RCC 7860 (cell line): ENCODE results near the gene WBP1L.
"Not testable (repeated sequence)": the region's sequence is repeated elsewhere in the genome, so short reads cannot be mapped to it uniquely, and the experiment has no call there.

Experiments
- DNase-seq: peaks from one replicate; pipeline ENCODE4 v3.0.0-alpha.2; 2015; ENCODE audit warnings: low spot score
- FAIRE-seq: peaks from 2 replicates; lab custom pipeline; 2012; peaks lifted over from hg19 to GRCh38; lab: Jason Lieb, UNC

WBP1L gene

DNA sequence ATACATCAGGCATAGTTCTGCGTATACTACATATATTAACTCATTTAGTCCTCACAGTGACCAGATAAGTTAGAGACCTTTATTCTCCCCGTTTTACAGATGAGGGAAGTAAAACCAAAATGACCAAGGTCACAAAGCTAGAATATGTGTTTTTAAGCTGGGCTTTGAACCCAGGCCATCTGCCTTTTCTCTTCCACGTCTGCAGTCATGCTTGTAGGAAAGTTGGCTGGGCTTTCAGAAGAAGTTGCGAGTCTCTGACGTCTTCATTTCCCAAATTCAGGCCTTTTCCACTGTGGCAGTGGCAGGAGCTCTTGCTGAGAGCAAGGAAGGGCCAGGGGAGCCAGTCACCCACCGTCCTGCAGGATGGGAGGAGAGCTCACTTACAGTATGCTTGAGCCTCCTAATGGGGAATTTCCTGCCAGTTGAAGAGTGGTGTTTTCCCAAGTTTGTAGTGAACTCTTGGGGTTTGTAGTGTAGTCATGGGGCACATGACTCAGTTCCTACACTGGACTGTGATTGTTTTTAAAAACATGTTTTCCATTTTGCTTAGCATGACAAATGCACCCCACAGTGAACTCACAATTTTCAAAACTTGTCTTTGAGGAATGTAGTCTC is 59.3 kb downstream of the WBP1L start:
- FAIRE-seq, result no peak
- DNase-seq, result peak; percentile 57

DNA sequence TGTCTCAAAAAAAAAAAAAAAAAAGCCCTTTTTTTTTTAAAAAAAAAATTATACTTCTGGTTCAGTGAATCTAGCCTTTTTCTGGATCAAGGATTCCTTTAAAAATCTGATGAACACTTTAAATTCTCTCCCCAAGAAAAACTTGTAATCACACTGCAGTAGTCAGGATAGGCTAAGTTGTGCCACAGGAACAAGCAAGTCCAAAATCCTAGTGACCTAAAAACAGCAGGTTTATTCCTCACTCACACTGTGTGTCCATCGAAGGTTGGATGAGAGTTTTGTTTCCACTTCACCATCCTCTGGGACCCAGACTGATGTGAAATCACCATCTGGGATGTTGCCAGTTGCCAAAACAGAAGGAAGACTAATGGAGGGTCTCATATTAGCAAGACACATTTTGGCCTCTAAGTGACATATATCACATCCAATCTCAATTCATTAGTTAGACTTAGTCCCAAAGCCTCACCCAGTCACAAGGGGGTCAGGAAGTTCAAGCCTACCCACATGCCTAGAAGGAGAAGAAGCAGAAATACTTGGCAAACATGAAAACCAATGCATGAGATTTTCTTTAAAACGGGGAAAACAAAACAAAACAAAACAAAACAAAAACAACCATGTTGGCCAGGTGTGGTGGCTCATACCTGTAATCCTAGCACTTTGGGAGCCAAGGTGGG is 60.8 kb downstream of the WBP1L start:
- no peak for DNase-seq
- no peak for FAIRE-seq

DNA sequence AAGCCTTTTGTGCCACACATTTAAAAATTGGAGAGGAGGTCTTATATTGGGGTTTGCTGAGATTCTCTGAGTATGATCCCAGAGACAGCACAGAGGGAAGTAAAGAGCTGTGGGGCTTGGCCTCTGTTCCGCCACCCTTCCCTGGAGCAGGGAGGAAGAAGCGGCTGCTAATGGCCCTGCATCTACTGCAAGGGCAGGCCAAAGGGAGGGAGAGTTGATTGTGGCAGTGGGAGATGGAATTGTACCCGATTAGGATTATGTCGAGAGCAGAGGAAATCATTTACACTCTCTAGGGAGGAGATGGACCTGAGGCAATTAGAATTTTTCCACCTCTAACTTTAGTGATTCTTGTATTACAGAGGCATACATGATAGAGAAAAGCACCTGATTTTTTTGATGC is 64.6 kb downstream of the WBP1L start:
- no peak for DNase-seq
- no peak for FAIRE-seq

DNA sequence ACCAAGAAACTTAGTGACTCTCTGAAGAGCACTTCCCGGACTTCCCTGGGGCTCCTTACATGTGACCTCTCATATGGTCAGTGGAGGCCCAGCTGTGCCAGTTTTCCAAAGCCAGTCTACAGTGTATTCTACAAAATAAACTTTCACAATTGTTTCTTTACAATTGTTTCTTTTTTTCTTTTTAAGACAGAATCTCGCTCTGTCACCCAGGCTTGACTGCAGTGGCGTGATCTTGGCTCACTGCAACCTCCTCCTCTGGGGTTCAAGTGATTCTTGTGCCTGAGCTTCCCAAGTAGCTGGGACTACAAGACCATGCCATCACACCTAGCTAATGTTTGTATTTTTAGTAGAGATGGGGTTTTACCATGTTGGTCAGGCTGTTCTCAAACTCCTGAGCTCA is 67.6 kb downstream of the WBP1L start:
- DNase-seq (no peak), FAIRE-seq (no peak)

DNA sequence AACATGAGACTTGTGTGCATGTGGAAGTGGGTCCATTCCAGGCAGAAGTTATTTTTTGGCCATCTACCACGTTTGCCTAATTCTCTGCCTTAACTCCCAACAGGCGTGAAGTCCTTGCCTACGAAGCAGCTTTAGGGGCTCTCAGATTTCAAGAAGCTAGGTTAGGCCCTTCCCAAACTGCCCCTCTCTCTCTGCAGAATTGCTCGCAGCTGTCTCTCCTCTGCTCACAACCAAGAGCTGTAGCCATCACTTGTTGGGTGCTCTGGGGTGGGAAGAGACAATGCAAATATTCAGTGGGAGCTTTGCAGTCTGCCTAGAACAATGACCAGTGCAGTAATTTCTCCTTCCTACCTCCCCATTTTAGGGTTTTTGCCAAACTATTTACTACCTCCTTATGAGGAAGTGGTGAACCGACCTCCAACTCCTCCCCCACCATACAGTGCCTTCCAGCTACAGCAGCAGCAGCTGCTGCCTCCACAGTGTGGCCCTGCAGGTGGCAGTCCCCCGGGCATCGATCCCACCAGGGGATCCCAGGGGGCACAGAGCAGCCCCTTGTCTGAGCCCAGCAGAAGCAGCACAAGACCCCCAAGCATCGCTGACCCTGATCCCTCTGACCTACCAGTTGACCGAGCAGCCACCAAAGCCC is 68.6 kb downstream of the WBP1L start:
- no peak for DNase-seq

DNA sequence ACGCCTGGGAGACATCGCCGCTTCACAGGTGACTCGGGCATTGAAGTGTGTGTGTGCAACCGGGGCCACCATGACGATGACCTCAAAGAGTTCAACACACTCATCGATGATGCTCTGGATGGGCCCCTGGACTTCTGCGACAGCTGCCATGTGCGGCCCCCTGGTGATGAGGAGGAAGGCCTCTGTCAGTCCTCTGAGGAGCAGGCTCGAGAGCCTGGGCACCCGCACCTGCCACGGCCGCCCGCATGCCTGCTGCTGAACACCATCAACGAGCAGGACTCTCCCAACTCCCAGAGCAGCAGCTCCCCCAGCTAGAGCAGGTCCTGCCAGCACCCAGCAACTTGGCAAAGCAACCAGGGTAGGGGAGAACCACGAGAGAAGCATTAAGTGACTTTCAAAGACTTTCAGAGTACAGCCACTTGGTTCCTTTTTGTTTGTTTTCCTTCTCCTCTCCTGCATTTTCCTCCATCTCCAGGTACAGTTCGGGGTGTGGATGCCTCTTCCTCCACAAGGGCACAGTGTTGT is 69.3 kb downstream of the WBP1L start:
- no peak for DNase-seq
- no peak for FAIRE-seq

More for the DNA sequence above, 68.6 kb downstream of the WBP1L start:
- FAIRE-seq, result no peak

DNA sequence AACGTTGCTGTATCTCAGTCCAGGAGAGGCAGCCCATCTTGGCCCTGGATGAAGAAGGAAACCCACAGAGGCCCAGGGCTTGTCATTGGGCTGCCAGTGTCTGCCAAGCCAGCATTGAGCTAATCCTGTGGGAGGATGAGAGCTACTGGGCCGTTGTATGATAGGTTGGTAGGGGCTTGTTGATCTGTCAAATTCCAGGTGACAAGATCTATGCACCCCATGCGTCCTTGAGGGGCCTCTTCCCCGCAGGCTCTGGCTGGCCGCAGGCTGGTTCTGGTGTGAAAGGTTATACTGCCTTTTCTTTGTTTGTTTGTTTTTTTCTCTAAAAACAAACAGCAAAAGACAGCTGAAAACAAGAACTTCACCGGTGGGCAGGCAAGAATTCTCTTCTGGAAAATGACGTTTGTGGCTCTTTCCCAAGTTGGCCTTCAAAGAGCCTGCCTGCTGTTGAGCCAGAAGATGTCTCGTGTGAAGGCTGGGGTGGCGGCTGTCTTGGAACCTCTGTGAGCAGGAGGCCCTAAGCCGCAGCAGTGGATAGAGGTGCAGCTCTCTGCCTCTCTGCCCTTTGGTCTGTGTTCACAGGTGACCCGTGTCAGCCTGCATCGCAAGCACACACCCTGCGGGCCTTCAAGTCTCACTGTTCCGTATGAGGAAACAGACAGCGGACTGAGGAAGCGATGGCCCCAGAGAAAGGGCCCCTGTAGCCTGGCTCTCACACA is 70.1 kb downstream of the WBP1L start:
- no peak for FAIRE-seq
- no peak for DNase-seq

DNA sequence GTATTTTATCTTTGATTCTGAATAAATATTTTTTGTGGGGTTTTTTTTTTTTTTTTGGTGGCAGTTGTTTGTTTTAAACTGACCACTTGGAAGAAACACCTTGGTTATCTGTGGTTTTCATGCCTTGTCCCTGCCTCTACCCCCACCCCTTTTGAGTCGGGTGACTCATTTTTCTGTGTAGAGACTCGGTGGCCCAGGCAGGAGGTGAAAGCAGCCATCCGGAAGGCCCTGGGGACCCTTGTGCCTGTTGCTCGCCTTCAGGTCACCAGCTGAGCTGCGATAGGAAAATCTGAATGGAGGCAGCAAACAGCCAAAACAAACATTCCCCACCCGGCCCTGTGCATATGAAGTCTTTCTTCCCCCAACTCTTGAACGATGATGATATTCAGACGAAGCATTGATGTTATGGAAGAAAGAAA is 70.7 kb downstream of the WBP1L start:
- no peak for FAIRE-seq
- DNase-seq, result no peak

DNA sequence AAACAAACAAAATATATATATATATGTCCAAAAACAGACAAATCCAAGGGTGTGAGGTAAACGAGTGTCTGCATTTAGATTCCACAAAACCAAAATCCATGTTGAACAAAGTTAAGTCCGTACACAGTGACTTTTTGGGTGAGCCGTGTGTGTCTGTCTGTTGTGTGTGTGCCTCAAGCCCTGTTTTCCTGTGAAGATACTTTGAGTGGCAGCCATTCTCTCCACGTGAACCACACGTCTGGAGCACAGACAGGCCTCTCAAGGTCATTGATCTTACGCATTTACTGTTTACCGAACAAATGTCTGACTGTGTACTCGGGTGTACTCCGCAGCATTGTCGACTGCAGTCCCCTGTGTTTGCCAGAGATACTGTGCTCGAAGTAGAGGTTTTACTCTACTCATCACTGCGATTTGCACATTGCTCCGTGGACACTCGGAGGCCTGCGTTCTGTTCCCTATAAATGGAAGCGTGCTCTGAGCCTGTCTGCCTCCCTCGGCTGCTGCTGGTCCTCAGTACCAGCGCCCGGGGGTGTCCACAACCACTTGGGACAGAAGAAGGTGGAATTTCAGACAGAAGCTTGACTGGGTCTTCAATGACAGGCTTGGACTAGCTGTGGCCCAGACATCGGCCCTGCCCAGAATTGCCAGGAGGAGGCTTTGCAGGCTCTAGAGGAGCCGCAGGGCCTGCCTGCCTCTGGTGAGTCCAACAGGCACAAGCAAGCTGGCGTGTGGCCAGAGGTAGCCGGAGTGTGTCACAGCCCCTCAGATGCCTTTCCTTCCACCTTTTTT is 71.3 kb downstream of the WBP1L start:
- FAIRE-seq, result no peak
- DNase-seq, result no peak

DNA sequence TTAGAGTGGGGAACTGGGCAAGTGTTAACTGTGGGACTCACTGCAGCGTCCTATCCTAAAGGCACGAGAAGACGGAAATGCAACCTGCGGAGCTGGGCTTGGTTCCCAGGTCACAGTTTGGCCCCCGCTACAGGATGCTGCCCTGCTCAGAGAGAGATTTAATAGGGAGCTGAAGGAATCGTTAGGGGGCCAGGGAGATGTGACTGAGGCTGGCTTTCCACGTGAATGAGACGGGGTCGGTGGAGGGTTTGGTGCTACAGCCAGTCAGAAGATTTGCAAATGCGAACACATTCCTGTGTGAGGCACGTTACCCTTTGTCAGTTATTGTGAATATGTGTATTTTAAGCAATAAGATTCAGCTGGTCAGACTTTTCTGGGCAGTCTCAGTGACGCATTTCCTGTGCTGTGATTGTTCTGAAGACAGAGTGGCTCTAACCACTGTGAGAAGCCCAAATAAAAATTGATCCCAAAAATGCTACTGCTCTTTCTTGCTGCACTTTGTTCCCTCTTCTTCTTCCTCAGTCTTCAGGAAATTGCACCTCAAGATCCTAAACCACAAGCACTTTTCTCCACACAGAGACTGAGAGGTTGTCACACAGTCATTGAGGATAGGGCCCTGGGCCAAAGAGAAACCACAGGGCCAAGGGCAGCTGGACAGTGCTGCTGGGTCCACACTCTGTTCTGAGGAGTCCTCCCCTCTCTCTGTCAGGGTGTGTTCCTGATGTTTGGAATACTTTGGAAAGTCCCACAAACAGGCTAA is 72.2 kb downstream of the WBP1L start:
- DNase-seq, result no peak
- FAIRE-seq, result no peak

DNA sequence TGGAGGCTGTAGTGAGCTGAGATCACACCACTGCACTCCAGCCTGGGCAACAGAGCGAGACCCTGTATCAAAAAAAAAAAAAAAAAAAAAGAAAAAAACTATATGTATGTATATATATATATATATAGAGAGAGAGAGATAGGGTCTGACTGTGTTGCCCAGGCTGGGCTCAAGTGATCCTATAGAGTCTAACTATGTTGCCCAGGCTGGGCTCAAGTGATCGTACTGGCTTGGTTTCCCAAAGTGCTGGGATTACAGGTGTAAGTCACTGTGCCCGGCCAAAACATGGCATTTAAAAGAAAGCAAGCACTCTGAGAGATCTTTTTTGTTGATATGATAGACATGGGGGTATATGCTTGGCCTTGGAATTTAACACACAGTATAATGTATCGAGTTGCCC is 73.4 kb downstream of the WBP1L start:
- DNase-seq (no peak), FAIRE-seq (no peak)

DNA sequence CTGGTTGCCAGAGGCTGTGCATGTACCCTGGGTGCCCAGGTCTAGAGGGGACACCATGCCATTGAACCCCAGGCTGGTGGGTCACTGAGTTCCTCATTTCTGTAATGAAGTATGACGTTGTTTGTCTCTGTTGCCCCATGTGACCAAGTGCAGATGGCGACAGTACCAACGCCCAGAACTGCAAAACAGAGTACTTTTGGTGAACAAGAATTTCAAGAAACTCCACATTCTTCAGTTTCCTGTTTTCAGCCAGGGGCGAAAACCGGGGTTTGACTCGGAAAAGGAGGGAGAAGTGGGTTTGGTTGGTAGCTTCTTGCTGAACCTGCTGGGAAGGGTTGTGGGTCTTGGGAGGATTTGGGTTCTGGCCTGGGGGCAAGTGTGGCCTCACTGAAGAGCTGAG is 75.3 kb downstream of the WBP1L start:
- FAIRE-seq, result no peak
- no peak for DNase-seq

DNA sequence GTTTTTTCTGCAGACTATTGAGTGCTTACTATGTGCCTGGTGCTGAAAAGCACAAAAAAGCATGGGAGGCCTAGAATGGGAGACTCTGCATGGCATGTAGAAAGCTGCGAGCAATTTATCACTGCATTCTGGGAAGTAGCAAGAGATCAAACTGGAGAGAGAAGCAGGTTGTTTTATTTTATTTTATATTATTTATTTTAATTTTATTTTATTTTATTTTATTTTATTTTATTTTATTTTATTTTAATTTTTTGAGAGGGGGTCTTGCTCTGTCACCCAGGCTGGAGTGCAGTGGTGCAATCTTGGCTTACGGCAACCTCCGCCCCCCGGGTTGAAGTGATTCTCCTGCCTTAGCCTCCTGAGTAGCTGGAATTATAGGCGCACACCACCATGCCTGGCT is 76.3 kb downstream of the WBP1L start:
- FAIRE-seq, DNase-seq: not testable (repeated sequence)

DNA sequence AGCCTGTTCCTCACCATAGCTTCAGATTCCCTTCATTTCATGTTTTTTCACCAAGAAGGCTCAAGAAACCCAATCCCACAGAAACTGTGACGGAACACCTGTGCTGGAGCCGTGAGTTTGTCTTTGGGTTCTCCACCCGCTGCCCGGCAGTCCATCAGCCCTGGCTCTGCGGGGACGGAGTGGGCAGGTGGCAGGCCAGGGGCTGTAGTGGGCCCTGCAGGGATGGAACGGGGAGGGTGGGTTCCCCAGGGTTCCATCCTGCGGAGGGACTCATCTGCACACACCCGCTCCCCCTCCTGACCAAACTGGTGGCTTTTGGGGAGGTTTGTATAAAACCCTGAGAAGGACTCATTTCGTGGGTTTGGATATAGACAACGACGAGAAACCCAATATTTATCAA is 78.5 kb downstream of the WBP1L start:
- FAIRE-seq (no peak), DNase-seq (no peak)

DNA sequence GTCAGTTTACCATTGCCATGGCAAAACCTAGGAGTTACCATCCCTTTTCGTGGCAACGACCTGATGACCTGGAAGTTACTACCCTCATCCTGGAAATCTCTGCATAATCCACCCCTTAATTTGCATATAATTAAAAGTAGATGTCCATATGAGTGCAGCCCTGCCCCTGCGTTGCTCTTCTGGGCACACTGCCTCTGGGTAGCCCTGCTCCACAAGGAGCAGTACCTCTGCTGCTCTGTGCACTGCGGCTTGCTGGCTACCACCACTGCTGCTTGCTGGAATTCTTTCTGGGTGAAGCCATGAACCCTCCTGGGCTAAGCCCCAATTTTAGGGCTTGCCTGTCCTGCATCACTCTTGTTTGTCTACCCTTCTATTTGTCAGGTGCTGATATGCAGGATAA is 80.9 kb downstream of the WBP1L start:
- FAIRE-seq (no peak), DNase-seq (no peak)

DNA sequence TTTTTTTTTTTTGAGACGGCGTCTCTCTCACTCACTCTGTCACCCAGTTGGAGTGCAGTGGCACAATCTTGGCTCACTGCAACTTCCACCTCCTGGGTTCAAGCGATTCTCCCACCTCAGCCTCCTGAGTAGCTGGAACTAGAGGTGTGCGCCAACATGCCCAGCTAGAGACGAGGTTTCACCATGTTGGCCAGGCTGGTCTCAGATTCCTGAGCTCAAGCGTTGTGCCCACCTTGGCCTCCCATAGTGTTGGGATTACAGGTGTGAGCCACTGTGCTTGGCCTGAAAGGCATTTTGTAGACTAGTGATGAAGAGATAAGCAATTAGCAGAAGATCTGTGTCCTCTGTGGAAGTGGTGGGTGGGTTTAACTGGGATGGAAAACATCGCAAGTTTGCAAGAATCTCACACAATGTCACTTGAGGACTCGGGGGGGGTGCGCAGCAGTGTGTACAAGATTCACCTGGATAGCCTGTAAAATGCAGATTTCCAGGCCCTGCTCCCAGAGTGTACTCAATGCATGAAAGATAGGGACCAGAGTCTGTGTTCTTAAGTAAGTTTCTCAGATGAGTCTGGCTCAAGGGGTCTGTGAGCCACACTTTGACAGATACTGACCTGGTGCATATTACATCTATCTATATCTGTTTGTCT is 82.5 kb downstream of the WBP1L start:
- DNase-seq (no peak), FAIRE-seq (no peak)

DNA sequence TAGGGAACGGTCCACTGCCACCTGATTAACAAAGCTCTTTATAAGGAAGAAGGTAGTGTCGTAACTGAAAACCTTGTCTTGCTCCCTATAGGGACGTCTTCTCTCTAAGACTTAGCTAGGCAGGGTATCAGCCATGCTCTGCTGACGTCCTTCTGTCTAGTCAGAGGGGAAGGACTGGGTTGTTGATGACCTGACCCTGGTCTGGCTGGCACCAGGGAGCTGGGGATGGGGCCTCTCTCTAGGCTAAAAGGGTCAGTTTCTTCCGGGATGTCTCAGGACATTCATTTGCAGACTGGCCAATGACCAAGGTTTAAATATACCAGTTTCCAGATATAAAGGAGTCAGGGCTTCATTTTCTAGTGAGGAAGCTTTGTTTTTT is 83.8 kb downstream of the WBP1L start:
- DNase-seq, result no peak
- FAIRE-seq, result no peak

DNA sequence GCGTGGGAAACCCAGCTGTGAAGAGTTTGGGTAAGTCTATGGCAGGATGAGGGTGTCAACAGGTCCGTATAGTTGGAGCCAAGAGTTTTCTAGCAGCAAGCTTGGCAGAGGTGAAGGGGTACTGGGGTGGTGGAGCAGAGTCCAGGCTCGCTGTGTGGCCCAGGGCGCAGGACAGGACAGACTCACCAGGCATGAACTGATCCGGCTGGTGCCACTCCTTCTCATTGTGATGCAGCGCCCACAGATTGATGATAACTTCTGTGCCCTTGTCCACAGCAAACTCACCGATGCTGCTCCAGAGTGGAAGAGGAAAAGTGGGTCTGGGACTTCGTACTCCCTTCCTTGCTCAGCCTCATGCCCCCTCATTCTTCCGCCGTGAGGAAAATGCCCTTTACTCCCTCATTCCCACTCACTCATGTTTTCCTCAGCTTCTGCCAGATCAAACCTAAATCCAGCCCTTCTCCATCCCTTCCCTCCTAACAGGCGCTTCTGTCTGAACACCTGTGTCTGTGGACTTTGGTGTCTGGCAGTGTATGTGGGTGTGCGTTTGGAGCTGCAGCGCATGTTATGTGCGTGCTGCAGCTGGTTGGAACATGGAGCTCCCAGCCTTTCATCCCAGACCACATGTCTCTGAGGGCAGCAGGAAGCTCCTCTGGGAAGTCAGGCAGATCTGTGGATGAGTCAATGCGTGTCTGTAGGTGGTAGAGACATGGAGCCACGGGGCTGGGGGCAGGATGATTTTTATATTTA is 87.7 kb downstream of the WBP1L start:
- DNase-seq (no peak), FAIRE-seq (no peak)

DNA sequence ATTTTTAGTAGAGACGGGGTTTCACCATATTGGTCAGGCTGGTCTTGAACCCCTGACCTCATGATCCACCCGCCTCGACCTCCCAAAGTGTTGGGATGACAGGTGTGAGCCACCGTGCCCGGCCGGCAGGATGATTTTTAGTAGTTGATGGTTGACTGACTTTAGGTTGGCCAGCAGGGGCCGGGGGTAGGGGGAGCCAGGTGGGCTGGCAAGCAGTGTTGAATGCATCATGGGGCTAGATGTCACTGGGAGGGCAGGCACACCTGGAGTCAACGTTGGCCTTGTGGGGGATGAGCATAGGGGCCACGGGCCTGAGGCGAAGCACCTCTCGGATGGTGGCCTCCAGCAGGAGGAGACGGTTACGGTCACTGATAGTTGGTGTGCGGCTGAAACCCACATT is 88.5 kb downstream of the WBP1L start:
- no peak for FAIRE-seq
- no peak for DNase-seq
